GM13976 (cell line): ENCODE data around the gene CALB2.

ENCODE experiments used
- DNase-seq: peaks from one replicate; pipeline ENCODE4 v3.0.0; 2012; ENCODE audit warnings: low spot score
- CTCF ChIP-seq: IDR thresholded peaks from 2 replicates; pipeline ENCODE4 v1.5.1; 2012; ENCODE audit warnings: borderline replicate concordance, mild to moderate bottlenecking; ENCODE audit not compliant: insufficient read depth; ENCODE audit errors: extremely low read depth, missing control alignments, control extremely low read depth
- in situ Hi-C: fragments of 300-500 bp; cut with MboI; formaldehyde crosslinking; loops from one replicate; pipeline ENCODE4 v1.12.0; 2022; ENCODE audit warnings: low sequenced_read_pairs, mixed read lengths, inconsistent platforms; ENCODE audit not compliant: unreplicated experiment

Gene CALB2

DNA sequence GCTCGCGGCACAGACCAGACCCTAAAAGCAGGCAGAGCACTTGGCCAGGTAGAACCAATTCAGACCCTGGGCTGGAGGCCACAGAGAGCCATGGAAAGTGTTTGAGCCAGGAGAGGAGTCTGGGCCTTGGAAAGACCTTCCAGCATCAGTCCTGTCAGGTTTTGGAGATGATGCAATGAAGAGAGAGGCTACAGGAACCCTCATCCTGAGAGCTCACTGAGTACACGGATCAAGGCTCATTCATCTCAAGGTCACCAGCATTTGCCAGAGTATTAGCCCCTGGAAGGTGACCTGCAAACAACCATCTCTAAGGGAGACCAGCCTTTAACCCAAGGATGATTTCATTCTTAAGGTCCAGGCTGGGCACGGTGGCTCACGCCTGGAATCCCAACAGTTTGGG lies 55.5 kb downstream of the CALB2 start:
- no peak for DNase-seq
- in situ Hi-C loops = loop anchor here (10.0 kb wide), 1 partner anchor 91 kb away; no protein-coding TSS in a partner anchor
- no peak for TF ChIP-seq CTCF

DNA sequence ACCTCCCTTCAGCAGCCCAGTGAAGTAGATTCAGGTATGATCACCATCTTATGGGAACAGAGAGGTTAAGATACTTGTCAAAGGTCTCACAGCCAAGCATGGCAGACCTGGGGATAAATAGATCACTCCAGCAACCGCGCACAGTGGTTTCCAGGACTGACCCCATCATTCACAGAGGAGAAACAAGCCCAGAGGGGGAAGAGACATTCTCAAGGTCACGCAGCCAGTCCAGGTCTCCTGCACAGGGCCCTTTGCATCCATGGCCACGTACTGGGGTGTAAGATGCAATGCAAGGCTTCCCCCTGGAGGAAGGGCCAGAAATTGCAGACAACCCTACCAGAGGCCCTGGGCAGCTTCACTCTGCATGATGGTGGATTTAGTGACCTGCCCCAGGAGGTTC lies 63.4 kb downstream of the CALB2 start:
- in situ Hi-C loops = loop anchor here (10.0 kb wide), 1 partner anchor 193 kb away; no protein-coding TSS in a partner anchor
- peak; percentile 45 for TF ChIP-seq CTCF
- peak; percentile 55 for DNase-seq

- in situ Hi-C loops = loop anchor here (10.0 kb wide), 1 partner anchor 192 kb away; no protein-coding TSS in a partner anchor
- no peak for TF ChIP-seq CTCF
- no peak for DNase-seq
Observed at GRCh38 chr16:71423016-71423415, 64.5 kb downstream of the CALB2 start.

DNA sequence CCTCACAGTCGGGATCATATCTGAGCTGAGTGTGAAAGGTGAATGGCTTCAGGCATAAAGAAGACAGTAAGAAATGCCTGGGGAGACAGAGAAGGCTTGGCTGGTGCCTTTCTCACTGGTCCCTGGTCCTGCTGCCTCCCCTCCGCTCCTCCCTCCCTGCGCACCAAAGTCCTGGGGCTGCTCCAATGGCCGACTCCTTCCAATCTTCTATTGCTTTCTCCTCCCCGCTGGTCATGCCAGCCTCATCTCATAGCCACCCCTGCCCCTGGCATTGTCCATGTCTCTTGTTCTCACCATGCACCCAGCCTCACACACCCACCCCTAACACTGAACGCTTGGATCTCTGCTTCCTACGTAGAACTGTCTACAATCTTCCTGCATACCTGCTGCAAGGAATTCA lies 65.3 kb downstream of the CALB2 start:
- no peak for DNase-seq
- no peak for TF ChIP-seq CTCF
- in situ Hi-C loops = loop anchor here (10.0 kb wide), 1 partner anchor 191 kb away; no protein-coding TSS in a partner anchor

DNA sequence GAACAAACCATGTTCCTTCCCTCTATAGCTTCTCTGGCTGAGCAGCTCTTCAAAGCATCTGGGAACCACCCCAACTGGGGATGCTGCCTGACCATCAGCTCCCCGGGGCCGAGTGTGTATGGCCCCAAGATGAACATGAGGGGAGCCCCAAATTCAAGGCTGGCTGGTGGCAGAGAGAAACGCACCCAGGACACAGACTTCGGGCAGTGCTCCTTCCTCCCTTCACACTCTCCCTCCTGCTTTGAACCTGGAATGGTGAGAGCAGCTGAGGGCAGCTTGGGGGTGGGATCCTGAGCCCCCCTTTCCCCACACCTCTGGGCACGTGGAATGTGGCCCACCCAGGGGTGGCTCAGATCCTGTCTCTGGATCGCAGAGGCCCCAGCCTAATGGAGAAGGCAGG lies 66.1 kb downstream of the CALB2 start:
- no peak for TF ChIP-seq CTCF
- DNase-seq = no peak
- in situ Hi-C loops = loop anchor here (10.0 kb wide), 1 partner anchor 190 kb away; no protein-coding TSS in a partner anchor

DNA sequence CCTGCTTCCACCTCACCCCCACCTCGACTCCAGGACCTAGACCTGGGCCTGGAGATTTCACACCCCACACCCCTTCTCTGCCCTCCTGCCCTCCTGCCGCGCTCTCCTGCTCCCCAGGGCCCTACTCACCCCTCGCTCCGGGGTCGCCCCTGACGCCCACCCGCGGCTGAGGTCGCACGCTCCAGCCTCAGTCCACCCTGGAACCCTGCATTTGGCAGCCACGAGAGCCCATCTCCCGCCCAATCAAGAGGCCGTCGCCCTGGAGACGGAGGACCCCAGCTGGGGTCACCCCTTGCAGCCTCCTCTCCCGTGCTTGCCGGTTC lies 67.2 kb downstream of the CALB2 start:
- no peak for TF ChIP-seq CTCF
- DNase-seq = no peak
- in situ Hi-C loops = loop anchor here (10.0 kb wide), 1 partner anchor 189 kb away; no protein-coding TSS in a partner anchor
